Lung (tissue), 12 donors: ENCODE results near the gene CYTH3. TPM values are rescaled to one million over a fixed set of nuclear protein-coding genes. Genes with fewer than 3 reads are reported as not detected.

ENCODE experiments used
- ATAC-seq: fragments of 200-7000 bp; cut with Tn5 transposase; one replicate; pipeline ENCODE4 v1.9.1; 2020; ENCODE audit warnings: moderate number of reproducible peaks; ENCODE audit not compliant: insufficient read depth, low FRiP score
- DNase-seq, 3 donors: peaks; one replicate each; pipeline ENCODE4 v3.0.0-alpha.2; 2013 to 2017
- H3K27ac ChIP-seq, 2 donors: one replicate each; pipeline ENCODE4 v1.5.1; 2013; ENCODE audit warnings: mild to moderate bottlenecking in 2 of 2, moderate library complexity in 2 of 2, control low read depth in 1 of 2, inconsistent platforms in 1 of 2, low read depth in 1 of 2, low read length in 1 of 2
- H3K27me3 ChIP-seq, 3 donors: one replicate each; pipeline ENCODE4 v1.5.1; 2013; ENCODE audit warnings: low read length in 2 of 3; ENCODE audit not compliant: control insufficient read depth in 3 of 3, insufficient read depth in 3 of 3
- H3K36me3 ChIP-seq, 4 donors: one replicate each; pipeline ENCODE4 v1.5.1; 2013; ENCODE audit warnings: low read length in 4 of 4, mild to moderate bottlenecking in 1 of 4, moderate library complexity in 1 of 4; ENCODE audit not compliant: control insufficient read depth in 4 of 4, insufficient read depth in 4 of 4
- H3K4me1 ChIP-seq, 5 donors: one replicate each; pipeline ENCODE4 v1.5.1; 2013; ENCODE audit warnings: low read length in 5 of 5, mild to moderate bottlenecking in 2 of 5, moderate library complexity in 1 of 5; ENCODE audit not compliant: control insufficient read depth in 5 of 5, insufficient read depth in 5 of 5
- H3K4me3 ChIP-seq: one replicate; pipeline ENCODE4 v1.5.1; 2013; ENCODE audit warnings: mild to moderate bottlenecking, control low read depth, moderate library complexity
- H3K9ac ChIP-seq, 2 donors: one replicate each; pipeline ENCODE4 v1.5.1; 2013; ENCODE audit warnings: low read length in 2 of 2, control low read depth in 1 of 2; ENCODE audit not compliant: insufficient read depth in 1 of 2
- H3K9me3 ChIP-seq, 4 donors: one replicate each; pipeline ENCODE4 v1.5.1; 2013; ENCODE audit warnings: low read length in 3 of 4, mild to moderate bottlenecking in 1 of 4, moderate library complexity in 1 of 4; ENCODE audit not compliant: control insufficient read depth in 4 of 4, insufficient read depth in 3 of 4
- CTCF ChIP-seq: IDR thresholded peaks from 2 replicates; pipeline ENCODE4 v1.5.1; 2012; ENCODE audit warnings: mild to moderate bottlenecking; ENCODE audit errors: control extremely low read depth, extremely low read depth
- WGBS, 2 donors: extraction: QIAGEN DNeasy Blood & Tissue Kit; methylation state at CpG; one replicate each; pipeline ENCODE4 v1.1.7; 2013; 5-methylcytosine and 5-hydroxymethylcytosine counted together
- polyA plus RNA-seq, 2 donors: library from polyadenylated mRNA; stranded (reverse); fragments of 200-250 nt; gene quantifications; one replicate each; pipeline ENCODE4 v1.2.1, GENCODE V29; 2013
- total RNA-seq, 2 donors: library from RNA; depleted of rRNA in 1 of 2; stranded (reverse); fragments of >200 nt in 1 of 2; gene quantifications; one replicate each; pipeline ENCODE4 v1.2.1, GENCODE V29; 2014 to 2021
- donor health status: control.
- donor health status: control.
- donor health status: Bipolar disorder and iron deficiency.
- donor health status: healthy.
- donor health status: DM: yes; HTN: yes; CAD: no.

CYTH3 gene
- total and polyA plus RNA-seq, 4 donors = 8.2 to 28.7 (median 15.5) TPM

- peaks cover under 1 to 34% (median 10%) of the 10 kb centered on the region in 4 donors for H3K36me3 ChIP-seq
- H3K9ac ChIP-seq = no peak overlapping the region
- no peak for DNase-seq
- 95 to 97% methylated on average over 17 of the region's 17 CpGs for WGBS, 2 donors
- no peak for ATAC-seq
- H3K27me3 ChIP-seq = no peaks in the 10 kb centered on the region
- peaks cover 0 to 19% (median 0%) of the 10 kb centered on the region in 5 donors for H3K4me1 ChIP-seq
- H3K4me3 ChIP-seq = no peak overlapping the region
- H3K27ac ChIP-seq = no peak overlapping the region
- H3K9me3 ChIP-seq = no peaks in the 10 kb centered on the region
- no peak for TF ChIP-seq CTCF
Observed at GRCh38 chr7:6163402-6163801, 109.0 kb downstream of the CYTH3 start.

GRCh38 chr7:6162650-6163366 lies 109.6 kb downstream of the CYTH3 start:
- no peak for TF ChIP-seq CTCF
- Histone ChIP-seq H3K4me3 (no peak overlapping the region), H3K9ac (no peak overlapping the region), H3K4me1 (peaks cover 0 to 19% (median 0%) of the 10 kb centered on the region in 5 donors), H3K27ac (peak overlapping the region in 1 of 2 donors; percentile 51), H3K9me3 (no peaks in the 10 kb centered on the region), H3K27me3 (no peaks in the 10 kb centered on the region), H3K36me3 (peaks cover 3 to 39% (median 12%) of the 10 kb centered on the region in 4 donors)
- WGBS, 2 donors = 92% methylated on average over 18 of the region's 18 CpGs
- ATAC-seq = no peak
- no peak for DNase-seq

- DNase-seq (peak in 2 of 3 donors; percentile 12 to 38), ATAC-seq (no peak)
- Histone ChIP-seq H3K36me3 (peaks cover 4 to 43% (median 14%) of the 10 kb centered on the region in 4 donors), H3K27ac (peak overlapping the region in 1 of 2 donors; percentile 51), H3K27me3 (no peaks in the 10 kb centered on the region), H3K9ac (no peak overlapping the region), H3K4me3 (no peak overlapping the region), H3K9me3 (no peaks in the 10 kb centered on the region), H3K4me1 (peaks cover 0 to 15% (median 0%) of the 10 kb centered on the region in 5 donors)
- no peak for TF ChIP-seq CTCF
- WGBS, 2 donors = 83 to 89% methylated on average over 8 of the region's 8 CpGs
Observed at GRCh38 chr7:6162331-6162620, 110.1 kb downstream of the CYTH3 start.
